Cardiac fibroblast (primary cell): Measurements from ENCODE around the gene RBMS2.
A peak's percentile ranks its signal among the peaks of the same experiment; 100 is the strongest.

ENCODE experiments used
- DNase-seq, 2 donors: peaks; one replicate each; pipeline versions ENCODE4 v3.0.0 to v3.0.0-alpha.2; 2010; ENCODE audit warnings: low read depth in 2 of 2
- H3K4me3 ChIP-seq, 2 donors: replicated peaks in 1 of 2; 1 replicate in 1 of 2; 2 replicates in 1 of 2; pipeline ENCODE4 v1.5.1; 2011; ENCODE audit warnings: low read depth in 2 of 2, low read length in 2 of 2, mild to moderate bottlenecking in 2 of 2, moderate library complexity in 1 of 2
- TF ChIP-seq, protein P1 (sequence below): IDR thresholded peaks from one replicate; pipeline ENCODE4 v1.5.1; 2011; ENCODE audit warnings: low read depth, mild to moderate bottlenecking, low read length, inconsistent platforms

Gene RBMS2

DNA sequence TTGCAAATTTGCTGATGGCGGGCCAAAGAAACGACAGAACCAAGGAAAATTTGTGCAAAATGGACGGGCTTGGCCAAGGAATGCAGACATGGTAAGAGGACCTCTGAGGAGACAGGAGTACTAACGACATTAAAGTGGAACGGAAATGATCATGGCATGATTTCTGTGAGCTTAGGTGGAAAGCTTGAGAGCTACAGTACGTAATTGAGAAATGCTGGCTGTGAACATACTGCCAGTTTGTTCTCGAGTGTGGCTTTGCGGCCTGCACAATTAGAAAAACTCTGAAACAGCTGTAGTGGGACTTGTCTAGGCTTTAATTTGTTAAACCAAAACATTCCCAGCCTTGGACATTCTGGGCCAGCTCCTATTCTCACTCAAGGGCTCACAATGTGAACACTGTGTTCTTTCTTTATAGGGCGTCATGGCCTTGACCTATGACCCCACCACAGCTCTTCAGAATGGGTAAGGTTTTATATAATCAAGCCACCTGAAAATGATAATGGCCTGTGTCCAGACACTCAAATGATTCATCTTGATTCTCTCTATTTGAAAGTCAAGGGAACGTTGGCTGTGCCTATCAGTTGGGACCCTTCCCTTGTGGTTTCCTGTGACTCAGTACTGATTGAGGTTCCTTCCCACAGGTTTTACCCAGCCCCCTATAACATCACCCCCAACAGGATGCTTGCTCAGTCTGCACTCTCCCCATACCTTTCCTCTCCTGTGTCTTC is 60.0 kb downstream of the RBMS2 start:
- no peak overlapping the region for H3K4me3 ChIP-seq
- TF ChIP-seq, protein P1, sequence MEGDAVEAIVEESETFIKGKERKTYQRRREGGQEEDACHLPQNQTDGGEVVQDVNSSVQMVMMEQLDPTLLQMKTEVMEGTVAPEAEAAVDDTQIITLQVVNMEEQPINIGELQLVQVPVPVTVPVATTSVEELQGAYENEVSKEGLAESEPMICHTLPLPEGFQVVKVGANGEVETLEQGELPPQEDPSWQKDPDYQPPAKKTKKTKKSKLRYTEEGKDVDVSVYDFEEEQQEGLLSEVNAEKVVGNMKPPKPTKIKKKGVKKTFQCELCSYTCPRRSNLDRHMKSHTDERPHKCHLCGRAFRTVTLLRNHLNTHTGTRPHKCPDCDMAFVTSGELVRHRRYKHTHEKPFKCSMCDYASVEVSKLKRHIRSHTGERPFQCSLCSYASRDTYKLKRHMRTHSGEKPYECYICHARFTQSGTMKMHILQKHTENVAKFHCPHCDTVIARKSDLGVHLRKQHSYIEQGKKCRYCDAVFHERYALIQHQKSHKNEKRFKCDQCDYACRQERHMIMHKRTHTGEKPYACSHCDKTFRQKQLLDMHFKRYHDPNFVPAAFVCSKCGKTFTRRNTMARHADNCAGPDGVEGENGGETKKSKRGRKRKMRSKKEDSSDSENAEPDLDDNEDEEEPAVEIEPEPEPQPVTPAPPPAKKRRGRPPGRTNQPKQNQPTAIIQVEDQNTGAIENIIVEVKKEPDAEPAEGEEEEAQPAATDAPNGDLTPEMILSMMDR = no peak
- peak in 1 of 2 donors; percentile 34 for DNase-seq

DNA sequence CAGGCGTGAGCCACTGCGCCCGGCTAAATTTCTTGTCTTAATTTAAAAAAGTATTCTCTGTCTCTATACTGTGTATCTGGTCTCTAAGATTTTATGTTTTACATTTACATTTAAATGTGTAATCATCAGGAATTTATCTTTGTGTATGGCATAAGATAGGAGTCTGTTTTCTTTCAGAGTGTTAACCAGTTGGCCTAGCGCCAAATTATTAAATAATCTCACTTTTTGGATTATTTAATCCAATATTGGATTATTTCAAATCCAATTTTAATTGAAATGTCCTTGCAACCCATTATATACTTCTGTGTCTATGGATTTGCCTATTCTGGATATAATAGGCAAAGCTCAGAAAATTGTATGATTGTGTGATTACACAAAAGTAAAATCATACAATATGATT is 63.5 kb downstream of the RBMS2 start:
- DNase-seq = no peak
- no peak overlapping the region for H3K4me3 ChIP-seq
- TF ChIP-seq, protein P1 = no peak

DNA sequence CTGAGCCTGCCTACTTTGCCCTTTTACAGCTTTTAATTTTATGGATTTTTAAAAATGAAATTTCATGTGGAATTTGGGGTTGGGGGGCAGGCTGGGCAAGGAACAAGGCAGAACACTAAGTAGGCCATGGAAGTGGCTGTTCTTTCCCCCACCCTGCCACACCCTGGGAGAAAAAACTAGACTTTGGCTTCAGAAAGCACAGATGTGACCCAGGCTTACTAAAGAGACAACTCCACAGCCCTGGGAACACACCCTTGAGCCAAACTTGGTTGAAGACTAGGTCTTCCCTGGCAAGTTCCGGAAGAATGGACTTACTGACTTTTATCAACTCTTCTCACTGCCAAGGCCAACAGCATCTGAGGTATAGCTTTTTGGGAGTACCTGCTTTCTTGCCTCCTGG is 68.2 kb downstream of the RBMS2 start:
- no peak for DNase-seq
- TF ChIP-seq, protein P1 = no peak
- H3K4me3 ChIP-seq = no peak overlapping the region

DNA sequence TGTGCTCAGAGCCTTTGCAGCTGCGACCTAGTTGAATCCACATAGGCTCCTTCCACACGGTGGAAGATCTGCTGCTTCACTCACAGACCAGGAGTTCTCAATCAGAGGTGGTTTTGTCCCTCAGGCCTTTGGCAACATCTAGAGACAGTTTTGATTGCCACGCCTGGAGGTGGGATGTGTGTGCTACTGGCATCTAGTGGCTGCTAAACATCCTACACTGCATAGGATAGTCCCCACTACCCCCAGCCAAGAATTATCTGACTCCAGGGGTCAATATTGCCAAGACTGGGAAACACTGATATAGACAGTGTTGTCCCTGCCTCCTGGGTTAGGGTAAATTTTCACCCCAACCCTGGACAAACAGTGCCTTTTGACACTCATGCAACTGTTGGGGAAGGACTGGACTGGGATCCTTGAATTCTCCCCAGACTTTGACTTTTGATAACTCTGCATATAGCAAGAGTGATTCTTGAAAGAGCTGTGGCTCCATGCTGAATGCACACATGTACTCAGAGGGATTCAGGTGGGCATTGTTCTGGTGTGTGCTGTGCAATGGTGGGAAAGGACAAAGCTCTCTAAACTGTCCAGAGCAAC is 68.7 kb downstream of the RBMS2 start:
- TF ChIP-seq, protein P1 = peak; percentile 51
- no peak overlapping the region for H3K4me3 ChIP-seq
- DNase-seq = peak; percentile 37 to 38

DNA sequence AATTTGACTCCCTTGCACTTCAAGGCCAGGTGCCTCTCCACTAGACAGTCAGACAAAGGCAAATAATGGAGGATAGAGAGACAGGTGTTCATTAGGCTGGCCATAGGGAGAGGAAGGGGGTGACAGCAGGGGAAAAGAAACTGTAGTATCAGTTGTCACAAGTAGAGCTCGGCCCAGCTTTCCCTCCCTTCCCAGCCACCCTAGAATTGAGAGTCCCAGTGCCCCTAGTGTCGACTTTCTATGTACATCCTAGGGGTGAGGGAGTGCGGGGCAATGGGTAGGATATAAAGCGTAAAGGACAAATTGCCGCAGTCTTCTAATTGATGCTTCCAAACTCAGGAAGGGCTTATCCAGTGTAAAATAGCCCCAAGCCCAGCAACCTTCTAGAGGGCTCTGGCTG is 69.5 kb downstream of the RBMS2 start:
- no peak for DNase-seq
- H3K4me3 ChIP-seq = no peak overlapping the region
- TF ChIP-seq, protein P1 = no peak

DNA sequence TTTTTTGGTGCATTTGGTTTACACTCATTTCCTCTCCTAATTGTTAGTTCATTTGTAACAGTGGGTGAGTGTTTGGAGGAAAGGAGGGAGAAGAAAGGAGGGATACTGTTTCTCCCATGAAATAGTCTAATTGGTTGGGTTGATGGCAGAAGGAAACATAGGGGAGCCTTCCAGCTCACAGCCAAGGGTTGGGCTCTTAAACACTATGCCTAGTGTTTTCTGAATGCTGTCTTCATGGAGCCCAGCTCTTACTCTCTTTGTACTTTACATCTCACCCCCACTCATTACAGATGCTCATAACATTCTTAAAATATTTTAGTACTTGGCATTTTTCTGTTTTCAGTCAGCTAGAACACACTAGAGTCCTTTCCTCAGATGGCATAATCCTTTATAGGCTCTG is 70.3 kb downstream of the RBMS2 start:
- peak in 1 of 2 donors; percentile 22 for DNase-seq
- TF ChIP-seq, protein P1 = no peak
- H3K4me3 ChIP-seq = no peak overlapping the region
